Activated CD4-positive, alpha-beta T cell treated with anti-CD3 and anti-CD28 coated beads, Interleukin-2, amount 50 U/mL, for 16 hours (primary cell): Measurements from ENCODE around the gene OR2A25.

Experiments used
- DNase-seq: peaks from one replicate; pipeline ENCODE4 v3.0.0-alpha.2; 2020

The OR2A25 gene

GRCh38 chr7:144074374-144074773 lies 4.8 kb downstream of the OR2A25 start:
- DNase-seq = no peak

GRCh38 chr7:144085978-144086377 lies 16.4 kb downstream of the OR2A25 start, which contains the start of gene OR2A12:
Gene OR2A12, plus strand, starts transcription at chr7:144086278. Its CDS starts 8,830 bp downstream, at chr7:144095108.
- no peak for DNase-seq

GRCh38 chr7:144086730-144087129 lies 17.1 kb downstream of the OR2A25 start:
- DNase-seq = no peak

GRCh38 chr7:144087230-144087629 lies 17.6 kb downstream of the OR2A25 start:
- no peak for DNase-seq

- DNase-seq = no peak
Measured at GRCh38 chr7:144090667-144091066, 21.1 kb downstream of the OR2A25 start.

GRCh38 chr7:144098776-144099175 lies 29.2 kb downstream of the OR2A25 start:
- no peak for DNase-seq

- DNase-seq = no peak
Measured at GRCh38 chr7:144100607-144101006, 31.0 kb downstream of the OR2A25 start.

- no peak for DNase-seq
Measured at GRCh38 chr7:144102041-144102440, 32.4 kb downstream of the OR2A25 start.

GRCh38 chr7:144105211-144105610 lies 35.6 kb downstream of the OR2A25 start:
- no peak for DNase-seq

- DNase-seq = no peak
Measured at GRCh38 chr7:144109283-144109682, 39.7 kb downstream of the OR2A25 start, which contains the start of gene OR2A2. Gene OR2A2, plus strand, starts transcription at chr7:144109583. Its CDS starts 0 bp downstream, at chr7:144109583.

- DNase-seq = no peak
Measured at GRCh38 chr7:144110272-144110671, 40.7 kb downstream of the OR2A25 start.

GRCh38 chr7:144113651-144114050 lies 44.0 kb downstream of the OR2A25 start:
- no peak for DNase-seq

- no peak for DNase-seq
Measured at GRCh38 chr7:144118341-144118740, 48.7 kb downstream of the OR2A25 start.

GRCh38 chr7:144122876-144123275 lies 53.3 kb downstream of the OR2A25 start, which contains the start of gene OR2A14:
Gene OR2A14, plus strand, starts transcription at chr7:144123176. Its CDS starts 5,937 bp downstream, at chr7:144129113.
- no peak for DNase-seq
